Measurements from ENCODE around the gene TMEM132D.

Gene TMEM132D

DNA sequence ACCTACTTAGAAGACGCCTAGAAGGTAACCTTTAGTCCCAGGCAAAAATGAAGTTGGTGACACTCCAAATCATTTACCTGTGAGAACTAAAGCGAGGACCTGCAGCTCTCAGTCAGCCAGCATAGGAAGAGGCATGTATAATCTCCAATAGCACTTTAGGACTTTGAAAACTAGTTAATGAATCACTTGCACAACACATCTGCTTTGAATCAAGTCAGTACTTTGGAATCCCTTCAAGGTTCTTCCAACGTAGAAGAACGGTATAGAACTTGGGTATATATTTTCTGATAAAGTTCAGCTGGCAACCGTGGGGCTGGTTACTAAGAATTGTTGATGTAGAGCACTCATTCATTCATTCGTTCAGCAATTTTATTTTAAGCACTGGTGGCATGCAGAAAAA lies 251.9 kb downstream of the TMEM132D start:
- DNase-seq, result no peak

DNA sequence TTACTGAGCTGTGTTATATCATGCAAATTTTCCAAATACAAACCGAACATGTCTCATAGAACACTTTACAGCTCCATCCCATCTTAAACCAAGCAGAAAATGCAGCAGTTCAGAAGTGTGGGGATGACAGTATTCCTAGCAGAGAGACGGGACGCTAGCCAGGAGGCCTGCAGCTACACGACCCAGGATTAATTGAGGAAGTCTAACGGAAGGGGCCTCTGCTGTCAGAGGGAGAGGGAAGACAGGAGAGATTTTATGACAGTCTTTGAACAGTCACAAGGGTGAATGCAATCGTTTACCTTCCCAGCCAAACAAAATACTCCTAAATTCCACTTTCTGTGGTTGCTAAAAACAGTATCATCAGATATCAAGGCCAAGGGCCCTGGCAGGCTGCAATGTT lies 261.9 kb downstream of the TMEM132D start:
- no peak for DNase-seq

DNA sequence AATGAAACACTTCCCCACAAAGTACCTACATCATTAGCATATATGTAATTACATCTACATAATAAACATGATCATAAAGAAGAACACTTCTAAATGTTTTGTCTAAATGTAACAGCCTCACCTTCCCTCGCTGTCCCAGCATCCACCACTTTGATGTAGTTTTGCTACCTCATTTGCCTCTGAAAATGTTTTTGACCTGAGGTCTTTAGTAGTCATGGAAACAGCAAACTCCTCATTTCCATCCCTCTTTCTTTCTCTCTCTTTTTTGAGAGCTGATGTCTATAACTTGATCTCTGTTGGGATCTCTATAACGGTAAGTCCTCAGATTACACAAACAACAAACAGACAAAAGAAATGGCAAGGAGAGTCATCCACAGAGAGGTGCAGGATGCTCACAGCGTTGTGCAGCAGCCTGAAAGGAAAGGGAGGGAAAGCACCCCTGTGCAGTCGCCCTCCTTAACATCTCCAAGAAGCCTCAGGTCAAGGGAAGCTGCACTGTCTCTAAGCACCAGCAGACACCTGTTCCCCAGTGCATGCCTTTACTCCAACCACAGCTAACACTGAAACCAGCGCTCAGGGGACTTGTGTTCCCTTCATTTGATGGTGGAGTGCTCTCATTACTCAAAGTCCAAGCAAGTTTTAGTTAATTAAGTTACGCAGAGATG lies 268.7 kb downstream of the TMEM132D start:
- no peak for DNase-seq

DNA sequence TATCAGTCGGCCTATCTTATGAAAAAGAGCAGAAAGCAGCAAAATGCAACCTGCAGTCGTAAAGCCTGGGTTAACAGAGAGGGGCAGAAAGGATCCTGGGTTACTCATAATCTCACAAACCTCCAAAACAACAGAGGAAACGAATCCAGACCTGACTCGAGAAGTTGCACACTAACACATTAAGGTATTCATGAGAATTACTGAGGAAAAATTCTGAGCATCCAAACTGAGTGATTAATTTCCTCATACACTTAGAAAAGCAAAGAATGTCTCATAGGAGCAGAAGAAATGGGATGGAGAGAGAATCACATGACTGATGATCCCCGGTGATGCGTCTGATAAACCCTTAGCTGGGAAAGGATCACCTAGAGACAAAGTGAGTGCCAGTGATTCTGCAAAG lies 272.5 kb downstream of the TMEM132D start:
- no peak for DNase-seq

DNA sequence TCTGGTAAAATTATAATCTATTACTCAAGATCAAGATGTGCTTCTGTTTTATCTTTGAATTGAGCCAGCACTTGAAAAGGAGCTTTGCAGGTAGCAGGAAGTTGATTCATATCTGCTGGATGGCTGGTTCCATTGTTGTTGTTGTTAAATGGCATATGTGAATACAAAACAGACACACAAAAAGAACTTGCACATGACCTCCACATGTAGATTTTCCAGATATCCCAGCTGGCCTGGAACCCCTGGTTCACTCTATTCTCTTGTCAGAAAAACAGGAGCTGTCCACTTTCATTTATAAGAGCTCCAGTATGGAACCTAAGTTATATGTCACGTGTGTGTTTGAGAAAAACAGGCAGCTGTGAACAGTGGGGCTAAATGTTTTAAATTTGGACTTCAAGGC lies 273.9 kb downstream of the TMEM132D start:
- no peak for DNase-seq

DNA sequence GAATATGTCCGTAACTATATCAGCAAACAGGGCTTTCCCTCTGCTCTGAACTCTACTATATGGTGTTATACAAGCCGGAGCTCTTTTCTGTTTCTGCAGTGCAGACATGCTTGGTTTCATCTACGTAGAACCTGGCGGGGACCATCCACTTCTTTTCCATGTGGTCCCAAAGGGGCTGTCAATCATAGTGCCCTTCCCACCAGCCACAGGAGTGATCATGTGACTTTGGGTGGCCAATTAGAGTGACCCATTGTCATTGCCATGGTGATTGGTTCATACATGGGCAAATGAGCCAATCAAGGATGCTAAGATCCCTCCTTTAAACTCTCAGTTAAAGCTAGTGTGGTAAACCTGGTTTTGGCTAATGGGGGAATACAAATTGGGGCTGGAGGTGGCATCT lies 281.3 kb downstream of the TMEM132D start:
- no peak for DNase-seq

DNA sequence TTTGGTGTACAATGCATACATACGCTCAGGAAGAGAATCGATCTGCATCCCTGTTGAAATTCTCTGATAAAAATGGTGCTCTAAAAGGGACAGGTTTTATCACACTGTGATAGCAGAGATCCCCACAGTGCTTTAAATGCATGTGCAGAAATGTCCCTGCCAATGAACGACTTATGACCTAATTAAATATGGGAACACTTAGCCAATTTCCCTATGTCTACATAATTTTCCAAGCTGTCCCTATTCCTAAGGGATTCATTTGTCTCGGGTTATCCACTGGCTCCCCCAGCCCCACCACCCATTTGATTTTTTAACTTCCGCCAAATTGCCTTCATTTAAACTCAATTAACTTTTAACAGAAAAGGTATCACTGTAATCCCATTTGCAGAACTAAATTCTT lies 284.6 kb downstream of the TMEM132D start:
- DNase-seq, result no peak

DNA sequence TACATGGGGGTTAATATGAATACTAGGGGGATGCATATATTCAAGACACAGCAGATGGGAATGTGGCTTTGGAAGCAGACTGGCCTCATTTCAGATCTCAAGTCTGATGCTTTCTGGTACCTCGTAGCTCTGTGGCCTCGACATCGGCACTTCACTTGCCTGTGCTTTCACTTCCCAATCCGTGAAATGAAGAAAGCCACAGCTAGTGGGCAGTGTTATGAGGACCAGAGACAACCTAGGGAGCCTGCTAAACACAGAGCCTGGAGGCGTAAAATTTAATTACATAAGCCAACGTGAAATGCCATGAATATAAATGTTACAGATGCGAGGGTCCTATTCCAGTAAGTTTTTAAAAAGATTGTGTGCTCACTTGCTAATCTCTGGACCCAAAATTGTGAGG lies 286.0 kb downstream of the TMEM132D start:
- DNase-seq, result no peak

DNA sequence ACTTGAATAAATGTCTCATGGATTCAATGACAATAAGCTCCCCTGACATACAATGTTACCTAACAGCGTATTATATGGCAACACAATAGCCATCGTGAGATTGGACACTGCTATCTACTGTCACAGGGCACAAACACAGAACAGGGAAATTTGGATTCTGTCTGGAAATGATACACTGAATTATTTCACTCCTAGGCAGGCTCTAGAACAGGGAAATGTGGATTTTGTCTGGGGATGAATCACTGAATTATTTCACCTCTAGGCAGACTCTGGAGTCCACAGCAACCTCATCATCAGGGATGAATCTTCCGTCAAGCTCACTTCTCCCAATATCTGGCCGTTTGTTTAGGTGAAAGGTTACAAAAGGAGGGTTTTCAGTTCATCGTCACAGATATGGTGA lies 288.8 kb downstream of the TMEM132D start:
- DNase-seq, result no peak

DNA sequence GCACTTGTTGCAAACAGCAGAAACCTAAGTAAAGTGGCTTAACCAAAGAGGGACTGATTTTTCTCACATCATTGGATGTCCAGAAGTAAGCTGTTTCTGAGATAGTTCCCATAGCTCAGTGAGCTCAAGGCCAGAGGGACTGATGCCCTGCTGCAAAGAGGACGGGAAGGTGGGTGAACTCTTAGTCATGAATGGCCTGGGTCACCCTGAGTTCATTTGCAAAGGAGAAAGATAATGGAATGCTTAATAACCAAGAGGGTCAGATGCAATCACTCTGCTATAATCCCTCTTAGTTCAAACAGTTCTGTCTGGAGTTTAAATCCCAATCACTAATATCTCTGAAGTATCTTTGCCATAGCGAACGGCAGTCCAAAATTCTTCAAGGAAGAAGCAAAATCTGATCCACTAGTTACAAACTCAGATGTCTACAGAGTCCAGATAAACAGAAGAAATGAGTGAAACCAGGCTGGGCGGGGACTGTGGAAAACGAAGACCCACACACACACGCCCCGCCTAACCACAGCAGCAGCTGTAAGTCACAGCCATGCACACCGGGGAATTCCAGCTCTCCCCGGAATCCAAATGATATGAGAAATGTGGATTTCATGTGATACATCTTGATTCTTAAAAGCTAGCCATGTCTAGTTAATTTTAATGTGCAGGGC lies 289.5 kb downstream of the TMEM132D start:
- DNase-seq, result no peak

DNA sequence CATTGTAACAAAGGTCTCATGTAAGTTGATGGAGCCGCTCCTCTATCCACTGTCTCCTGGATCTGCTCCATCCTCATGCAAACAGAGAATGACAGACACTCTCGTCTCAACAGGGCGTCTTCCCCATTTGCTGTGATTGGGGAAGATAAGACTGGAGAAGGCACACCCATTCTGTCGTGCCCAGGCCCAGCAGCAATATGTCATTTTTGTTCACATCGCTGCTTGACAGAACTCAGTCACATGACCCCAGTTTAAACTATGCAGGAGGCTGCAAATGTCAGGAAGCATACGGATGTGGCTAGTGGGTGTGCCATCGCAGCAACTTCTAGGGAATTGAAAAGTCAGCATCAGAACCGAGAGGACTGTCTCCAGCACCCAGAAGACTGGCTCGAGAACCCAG lies 290.5 kb downstream of the TMEM132D start:
- no peak for DNase-seq

DNA sequence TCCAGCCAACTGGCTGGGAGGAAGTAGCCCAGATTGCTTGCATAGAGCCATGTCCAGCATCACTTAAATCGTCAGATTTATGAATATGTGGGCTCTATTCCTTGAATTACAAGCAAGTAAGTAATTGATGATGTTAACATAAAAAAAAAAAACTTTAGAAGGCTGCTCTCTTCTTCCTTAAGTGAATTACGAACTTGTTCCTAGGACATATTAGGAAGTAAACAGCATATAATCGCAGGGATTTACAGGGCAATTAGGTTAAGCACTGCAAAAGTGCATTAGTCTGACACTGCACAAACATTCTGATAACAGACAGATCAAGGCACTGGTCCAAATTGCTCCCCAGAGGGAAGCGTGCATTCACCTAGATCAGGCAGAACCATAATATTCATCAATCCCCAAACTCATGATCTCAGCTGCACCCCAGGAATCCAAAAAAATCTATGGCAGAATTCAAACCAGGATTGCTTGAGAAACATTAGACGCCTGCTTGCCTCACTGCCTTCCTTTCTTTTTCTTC lies 293.2 kb downstream of the TMEM132D start:
- no peak for DNase-seq

DNA sequence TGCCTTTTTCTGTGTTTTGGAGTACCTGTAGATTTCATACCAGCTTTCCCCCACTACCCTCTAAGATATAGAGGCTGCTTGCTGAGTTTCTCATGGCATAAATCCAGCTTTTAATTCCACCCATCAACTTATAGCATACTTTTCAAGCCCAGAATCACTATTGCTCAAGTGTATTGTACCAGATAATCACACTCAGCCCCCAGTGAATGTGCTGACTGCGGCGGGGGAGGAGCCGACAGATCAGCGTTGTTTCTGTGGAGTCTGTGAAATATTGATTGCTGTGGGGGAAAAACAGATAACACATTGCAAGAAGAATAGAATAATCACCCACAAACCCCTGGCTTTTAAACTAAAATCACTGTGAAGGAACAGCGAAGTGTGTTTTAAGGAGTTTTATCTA lies 296.1 kb downstream of the TMEM132D start:
- no peak for DNase-seq

DNA sequence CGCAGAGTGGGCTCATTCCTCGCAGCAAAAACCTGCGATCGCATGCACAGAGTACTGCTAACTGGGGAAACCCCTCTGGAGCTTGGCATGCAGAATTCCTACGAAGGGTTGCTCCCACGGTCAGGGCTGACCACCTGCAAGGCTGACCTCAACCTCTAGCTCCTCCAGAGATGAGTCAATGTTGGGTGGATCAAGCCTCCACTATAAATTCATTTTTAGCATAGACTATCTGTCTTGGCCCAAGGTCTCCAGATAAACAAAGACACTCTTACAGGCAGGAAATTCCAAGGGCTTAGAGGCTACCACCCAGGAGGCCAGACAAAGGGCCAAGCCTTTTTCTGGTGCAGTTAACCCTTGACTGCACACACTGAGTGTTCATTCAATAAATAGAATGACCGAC lies 296.5 kb downstream of the TMEM132D start:
- no peak for DNase-seq

DNA sequence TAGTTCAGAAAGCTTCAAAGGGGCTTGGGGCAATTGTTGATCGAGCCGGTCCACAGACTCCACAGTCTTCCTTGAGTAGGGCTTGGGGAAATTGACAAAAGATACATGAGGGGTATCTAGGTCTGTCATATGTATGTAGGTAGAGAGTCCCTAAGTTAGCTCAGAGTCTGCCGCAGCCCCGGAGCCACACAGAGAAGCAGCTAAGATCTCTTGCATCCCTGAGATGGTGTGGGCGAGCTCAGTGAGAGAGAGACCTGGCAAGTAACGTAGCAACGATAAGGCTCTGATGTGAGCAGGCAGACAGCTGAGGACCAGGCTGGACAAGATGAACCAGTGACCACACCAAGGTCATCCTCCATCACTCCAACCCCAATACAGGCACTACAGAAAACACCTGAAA lies 297.6 kb downstream of the TMEM132D start:
- DNase-seq, result no peak

DNA sequence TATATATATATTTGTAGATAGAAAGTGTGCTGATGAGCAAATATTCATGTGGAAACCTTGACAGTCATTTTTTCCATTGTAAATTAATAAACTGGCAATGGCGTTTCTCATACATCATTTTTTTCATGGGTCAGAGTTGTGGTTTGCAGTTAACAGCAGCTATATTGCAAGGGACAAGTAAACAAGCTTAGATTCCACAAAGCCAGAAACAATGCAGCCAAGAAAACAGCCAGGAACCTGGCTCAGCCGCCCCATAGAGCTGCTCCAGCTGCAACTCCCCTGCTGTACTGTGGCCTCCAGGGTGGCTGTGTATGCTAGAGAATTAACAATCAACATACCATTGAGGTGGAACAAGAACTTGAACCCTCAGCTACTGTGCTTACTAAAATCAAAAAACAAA lies 298.2 kb downstream of the TMEM132D start:
- no peak for DNase-seq

DNA sequence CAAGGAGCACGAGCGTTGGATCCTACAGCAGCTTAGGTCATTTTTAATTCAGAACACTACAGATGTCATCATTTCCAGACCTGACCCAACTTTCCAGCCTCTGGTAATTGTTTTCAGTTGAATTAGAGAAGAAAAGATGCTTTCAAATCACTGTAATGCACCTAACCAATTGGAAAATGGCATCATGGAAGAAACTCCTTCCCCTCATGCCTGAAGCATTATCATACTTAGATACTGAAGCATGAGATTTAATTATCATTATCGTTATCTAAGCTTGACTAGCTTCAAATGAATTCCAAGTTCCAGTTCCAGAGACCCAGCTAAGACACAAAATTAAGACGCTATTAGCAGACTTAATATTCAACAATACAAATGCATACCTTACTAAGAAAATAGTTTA lies 299.3 kb downstream of the TMEM132D start:
- DNase-seq, result no peak

DNA sequence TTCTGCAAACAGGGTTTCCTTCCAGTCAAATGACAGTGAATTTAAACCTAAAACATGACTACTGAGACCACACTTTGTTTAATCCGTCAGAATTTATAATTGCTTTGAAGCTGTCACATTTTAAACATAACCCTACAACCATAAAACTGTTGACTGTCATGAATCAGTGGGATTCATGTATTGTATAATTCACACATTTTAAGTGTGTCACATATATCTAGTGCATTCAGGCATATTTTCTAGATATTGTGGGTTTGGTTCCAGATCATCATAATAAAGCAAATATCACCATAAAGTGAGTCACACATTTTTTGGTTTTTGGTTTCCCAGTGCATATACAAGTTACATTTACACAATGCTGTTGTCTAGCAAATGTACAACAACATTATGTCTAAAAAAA lies 304.4 kb downstream of the TMEM132D start:
- no peak for DNase-seq

DNA sequence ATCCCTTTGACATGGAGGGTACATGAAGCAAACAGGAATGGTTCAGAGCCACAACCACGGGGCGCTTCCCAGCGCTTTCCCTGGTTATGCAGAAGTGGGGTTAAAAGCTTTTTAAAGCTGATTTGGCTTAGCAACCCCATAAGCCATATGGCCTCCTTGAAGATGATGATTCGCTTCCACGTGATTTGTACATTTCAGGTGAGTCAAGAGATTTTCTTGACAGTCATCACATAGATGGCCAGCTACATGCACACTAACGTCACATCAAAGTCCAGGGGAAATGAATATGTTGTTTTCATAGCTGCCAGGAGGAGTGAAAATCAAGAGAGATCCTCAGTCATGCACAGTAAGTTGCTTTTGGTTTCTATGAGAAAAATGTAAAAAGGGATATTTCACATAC lies 309.7 kb downstream of the TMEM132D start:
- DNase-seq, result no peak

DNA sequence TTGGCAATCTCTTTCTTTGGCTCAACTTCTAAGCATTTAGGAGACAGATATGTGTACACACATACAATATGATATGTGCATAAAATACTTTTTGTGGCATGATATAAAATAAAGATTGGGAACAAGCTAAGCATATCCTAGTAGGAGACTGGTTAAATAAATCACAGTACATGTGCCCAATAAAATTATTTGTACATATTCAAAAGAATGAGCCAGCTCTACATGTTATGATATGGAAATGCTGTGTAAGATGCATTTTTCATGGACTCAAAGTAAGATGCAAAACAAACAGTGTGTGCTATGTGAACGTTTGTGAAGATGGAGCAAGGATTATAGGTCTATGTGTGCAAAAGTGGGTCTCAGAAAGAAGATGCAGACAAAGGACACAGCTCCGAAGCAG lies 311.4 kb downstream of the TMEM132D start:
- DNase-seq, result no peak

DNA sequence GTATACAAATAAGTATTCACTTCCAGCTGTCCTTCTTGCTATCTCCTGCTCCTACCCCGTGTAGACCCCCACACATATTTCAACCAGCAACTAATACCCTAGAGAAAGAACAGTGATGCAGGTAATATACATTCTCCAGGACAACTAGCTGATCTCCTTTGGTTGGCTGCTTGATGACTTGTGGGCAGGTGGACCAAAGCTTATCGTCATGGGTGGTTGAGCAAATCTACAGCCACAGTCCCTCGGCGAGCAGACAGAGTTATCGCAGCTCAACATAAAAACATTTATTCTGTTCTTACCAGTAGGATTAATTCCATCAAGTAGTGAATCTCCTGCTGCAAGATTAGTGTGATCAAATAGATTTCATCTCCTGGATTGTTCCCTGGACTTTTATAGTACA lies 314.3 kb downstream of the TMEM132D start:
- DNase-seq, result no peak

DNA sequence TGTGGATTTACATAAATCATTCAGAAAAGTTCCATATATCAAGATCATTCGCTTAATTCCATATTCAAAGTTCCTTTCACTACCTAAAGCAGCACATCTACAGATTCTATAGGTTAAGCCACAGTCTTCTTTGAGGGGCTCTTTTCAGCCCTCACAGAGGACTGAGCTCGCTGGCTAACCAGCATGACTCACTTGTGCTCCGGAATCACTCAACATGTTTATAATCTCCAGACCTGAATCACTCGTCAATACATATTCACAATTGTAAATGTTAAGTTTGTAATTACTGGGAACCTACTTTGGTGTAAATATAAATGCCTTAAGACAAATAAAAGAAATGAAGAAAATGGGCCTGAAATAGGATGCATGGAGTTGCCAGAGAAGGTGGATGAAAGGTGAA lies 315.7 kb downstream of the TMEM132D start:
- DNase-seq, result no peak

DNA sequence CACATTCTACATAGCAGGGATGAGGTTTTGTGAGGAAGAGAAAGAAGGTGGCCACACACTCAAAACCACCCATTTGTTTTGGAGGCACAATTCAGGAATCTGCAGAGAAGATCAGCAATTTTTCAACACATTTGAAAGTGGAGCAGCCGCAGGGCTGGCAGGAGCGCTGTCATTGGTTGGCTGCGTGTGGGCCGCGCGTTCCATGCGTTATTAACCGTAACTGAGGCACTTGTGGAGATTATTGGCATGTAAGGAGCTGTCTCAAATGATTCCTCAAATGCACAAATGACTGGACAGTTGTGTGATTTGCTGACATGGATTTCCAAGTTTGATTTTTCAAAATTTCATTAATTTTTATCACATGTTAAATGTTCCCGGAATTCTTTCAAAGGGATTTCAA lies 318.5 kb downstream of the TMEM132D start:
- no peak for DNase-seq

DNA sequence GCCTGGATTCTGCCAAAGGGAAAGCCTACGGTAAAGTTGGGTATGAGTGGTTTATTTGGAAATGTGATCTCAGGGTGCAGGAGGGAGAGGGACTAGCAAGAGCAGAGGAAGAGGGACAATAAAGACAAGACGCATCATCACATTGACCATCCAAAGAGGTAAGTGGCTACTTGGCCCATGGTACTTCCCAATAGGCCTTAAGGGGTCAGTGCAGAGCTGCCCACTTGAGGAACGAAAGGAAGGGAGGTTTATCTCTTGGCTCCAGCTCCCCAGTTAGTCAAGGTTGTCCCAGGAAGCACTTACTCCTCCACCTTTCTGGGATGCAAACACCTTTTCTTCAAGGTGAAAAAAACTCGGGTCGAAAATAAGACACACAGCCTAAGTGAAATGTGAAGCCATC lies 323.9 kb downstream of the TMEM132D start:
- no peak for DNase-seq

DNA sequence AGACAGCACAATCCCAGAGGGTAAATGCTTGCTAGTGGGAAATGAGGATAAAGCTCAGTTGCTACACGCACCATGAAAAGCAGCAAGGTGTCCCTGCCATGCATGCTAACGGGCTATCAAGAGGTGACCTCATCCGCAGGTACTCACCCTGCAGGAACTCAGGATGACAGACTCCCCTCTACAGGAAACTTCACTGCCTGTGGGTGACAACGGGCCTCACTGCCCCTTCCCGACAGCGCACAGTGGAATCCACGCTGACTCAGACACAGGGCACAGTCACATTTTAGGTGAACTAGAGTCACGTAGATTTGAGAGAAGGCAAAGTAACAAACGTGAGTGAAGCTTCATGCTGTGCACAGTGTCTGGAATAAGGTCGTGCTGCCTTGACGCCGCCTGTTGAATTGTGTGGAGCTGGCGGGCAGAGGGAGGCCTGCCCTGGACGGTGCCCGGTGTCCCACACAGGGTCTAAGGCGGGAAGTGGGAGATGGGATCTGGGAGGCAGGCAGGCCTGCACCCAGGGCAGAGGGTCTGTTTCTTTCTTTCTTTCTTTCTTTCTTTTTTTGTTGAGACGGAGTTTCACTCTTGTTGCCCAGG lies 331.8 kb downstream of the TMEM132D start:
- no peak for DNase-seq
